ENCODE data around the gene CCDC198. TPM values are rescaled to one million over a fixed set of nuclear protein-coding genes. Genes with fewer than 3 reads are reported as not detected.

CCDC198 gene
- total and polyA plus RNA-seq, 2 of the 13 experiments (the other 11 are each of a cell fraction or from before 2014, with no cell fraction given) = 0.69 to 0.95 TPM

- TF ChIP-seq PAXIP1 (CRISPR knock-in tag; conservative IDR thresholded peaks at IDR 0.05) = peak; percentile 36; the same call in 1 of the 2 replicates
- no peak for TF ChIP-seq ARNT2 (CRISPR knock-in tag; IDR thresholded peaks at IDR 0.05; ENCODE audit: low read depth)
- no peak for TF ChIP-seq ZNF33B (CRISPR knock-in tag; IDR thresholded peaks at IDR 0.05)
- no peak for TF ChIP-seq ZNF138 (CRISPR knock-in tag; IDR thresholded peaks at IDR 0.05; ENCODE audit: low read depth)
- peak; percentile 48 for TF ChIP-seq RFX3 (CRISPR knock-in tag; IDR thresholded peaks at IDR 0.05)
- TF ChIP-seq BATF2 (CRISPR knock-in tag; IDR thresholded peaks at IDR 0.05) = no peak
- no peak for TF ChIP-seq MAFG (CRISPR knock-in tag; IDR thresholded peaks at IDR 0.05)
- TF ChIP-seq ZNF784 (CRISPR knock-in tag; IDR thresholded peaks at IDR 0.05; ENCODE audit: borderline replicate concordance) = no peak
- TF ChIP-seq RNF219 (CRISPR knock-in tag; IDR thresholded peaks at IDR 0.05) = no peak
- TF ChIP-seq JUND (CRISPR knock-in tag; IDR thresholded peaks at IDR 0.05) = no peak
Observed at GRCh38 chr14:57493467-57494181, at the start of gene CCDC198 (continued).

All from HepG2 (cell line).